ENCODE data around the gene NFKB1.
A peak's percentile ranks its signal among the peaks of the same experiment; 100 is the strongest.

NFKB1 gene

DNA sequence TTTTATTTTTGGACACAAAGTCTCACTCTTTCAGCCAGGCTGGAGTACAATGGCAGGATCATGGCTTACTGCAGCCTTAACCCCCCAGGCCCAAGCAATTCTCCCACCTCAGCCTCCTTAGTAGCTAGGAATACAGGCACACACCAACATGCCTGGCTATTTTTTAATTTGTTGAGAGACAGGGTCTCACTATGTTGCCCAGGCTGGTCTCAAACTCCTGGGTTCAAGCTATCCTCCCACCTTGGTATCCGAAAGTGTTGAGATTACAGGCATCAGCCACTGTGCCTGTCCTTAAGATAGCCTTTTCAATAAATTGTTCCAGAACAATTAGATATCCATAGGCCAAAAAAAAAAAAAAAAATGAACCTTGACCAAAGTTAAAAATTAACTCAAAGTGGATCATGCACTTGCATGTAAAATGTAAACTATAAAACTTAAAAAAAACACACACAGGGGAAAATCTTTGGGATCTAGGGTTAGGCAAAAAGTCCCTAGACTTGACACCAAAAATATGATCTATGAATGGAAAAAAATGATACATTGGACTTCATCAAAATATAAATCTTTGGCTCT lies 28.6 kb upstream of the NFKB1 start:
- Histone ChIP-seq H3K79me2 (ENCODE audit: control insufficient read depth, insufficient read depth, low read length, poor library complexity) (no peaks in the 10 kb centered on the region), H3K18ac (ENCODE audit: low read length) (no peak overlapping the region), H4K8ac (ENCODE audit: low read depth, low read length) (no peak overlapping the region), H3K4me2 (ENCODE audit: low read length) (no peak overlapping the region), H3K4ac (ENCODE audit: low read depth, low read length) (no peak overlapping the region), H4K12ac (ENCODE audit: low read depth, low read length) (no peak overlapping the region), H3K23ac (ENCODE audit: low read length) (no peak overlapping the region), H3K27me3 (ENCODE audit: insufficient read depth, low read length) (no peaks in the 10 kb centered on the region), H3K4me1 (ENCODE audit: control insufficient read depth in 1 of 2, insufficient read depth in 2 of 2, low read length in 2 of 2) (peaks cover 2 to 4% of the 10 kb centered on the region in 2 experiments), H2AK5ac (ENCODE audit: low read length) (no peak overlapping the region), H3K9ac (ENCODE audit: low read length) (no peak overlapping the region), H3K27ac (ENCODE audit: low read depth, low read length) (no peak overlapping the region), H4K91ac (ENCODE audit: low read depth, low read length) (no peak overlapping the region), H3K9me3 (ENCODE audit: insufficient read depth, low read depth, low read length) (peaks cover 2% of the 10 kb centered on the region), H2BK12ac (ENCODE audit: low read length) (no peak overlapping the region), H3K14ac (ENCODE audit: low read length) (no peak overlapping the region), H2AFZ (ENCODE audit: insufficient read depth, low read length, poor library complexity) (no peak overlapping the region), H3K79me1 (ENCODE audit: low read length) (no peaks in the 10 kb centered on the region), H2BK5ac (ENCODE audit: low read depth, low read length, poor library complexity) (no peak overlapping the region), H3K4me3 (ENCODE audit: low read depth, low read length) (no peak overlapping the region), H3K36me3 (ENCODE audit: control insufficient read depth in 1 of 2, insufficient read depth in 2 of 2, low read length in 2 of 2) (no peaks in the 10 kb centered on the region), H2BK120ac (ENCODE audit: insufficient read depth, low read length, poor library complexity) (no peak overlapping the region)
- no CpG with 5 or more reads among the region's 1 CpG for WGBS (ENCODE audit: extremely low coverage, insufficient coverage, insufficient read length)
- DNase-seq: no peak

DNA sequence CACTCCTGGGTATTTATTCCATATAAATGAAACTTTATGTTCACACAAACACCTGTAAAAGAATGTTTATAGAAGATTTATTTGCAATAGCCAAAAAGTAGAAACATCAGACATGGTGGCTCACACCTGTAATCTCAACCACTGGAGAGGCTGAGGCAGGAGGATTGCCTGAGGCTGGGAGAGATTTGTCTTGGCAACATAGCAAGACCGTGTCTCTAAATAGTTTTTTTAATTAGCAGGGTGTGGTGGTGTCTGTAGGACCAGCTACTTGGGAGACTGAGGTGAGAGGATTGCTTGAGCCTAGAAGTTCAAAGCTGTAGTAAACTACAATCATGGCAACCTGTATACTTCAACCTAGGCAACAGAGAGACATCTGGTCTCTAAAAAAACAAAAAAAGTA lies 27.7 kb upstream of the NFKB1 start:
- Histone ChIP-seq H3K4me2 (ENCODE audit: low read length) (no peak overlapping the region), H3K18ac (ENCODE audit: low read length) (no peak overlapping the region), H3K9ac (ENCODE audit: low read length) (no peak overlapping the region), H2AFZ (ENCODE audit: insufficient read depth, low read length, poor library complexity) (no peak overlapping the region), H3K27me3 (ENCODE audit: insufficient read depth, low read length) (no peaks in the 10 kb centered on the region), H2AK5ac (ENCODE audit: low read length) (no peak overlapping the region), H3K27ac (ENCODE audit: low read depth, low read length) (no peak overlapping the region), H4K12ac (ENCODE audit: low read depth, low read length) (no peak overlapping the region), H3K79me1 (ENCODE audit: low read length) (no peaks in the 10 kb centered on the region), H3K23ac (ENCODE audit: low read length) (no peak overlapping the region), H3K36me3 (ENCODE audit: control insufficient read depth in 1 of 2, insufficient read depth in 2 of 2, low read length in 2 of 2) (no peaks in the 10 kb centered on the region), H2BK5ac (ENCODE audit: low read depth, low read length, poor library complexity) (no peak overlapping the region), H3K14ac (ENCODE audit: low read length) (no peak overlapping the region), H3K4me3 (ENCODE audit: low read depth, low read length) (no peak overlapping the region), H3K9me3 (ENCODE audit: insufficient read depth, low read depth, low read length) (peaks cover 9% of the 10 kb centered on the region), H3K4me1 (ENCODE audit: control insufficient read depth in 1 of 2, insufficient read depth in 2 of 2, low read length in 2 of 2) (peaks cover 2 to 4% of the 10 kb centered on the region in 2 experiments), H4K8ac (ENCODE audit: low read depth, low read length) (no peak overlapping the region), H4K91ac (ENCODE audit: low read depth, low read length) (no peak overlapping the region), H3K4ac (ENCODE audit: low read depth, low read length) (no peak overlapping the region), H2BK12ac (ENCODE audit: low read length) (no peak overlapping the region), H2BK120ac (ENCODE audit: insufficient read depth, low read length, poor library complexity) (no peak overlapping the region), H3K79me2 (ENCODE audit: control insufficient read depth, insufficient read depth, low read length, poor library complexity) (no peaks in the 10 kb centered on the region)
- no peak for DNase-seq
- no CpG with 5 or more reads among the region's 1 CpG for WGBS (ENCODE audit: extremely low coverage, insufficient coverage, insufficient read length)

DNA sequence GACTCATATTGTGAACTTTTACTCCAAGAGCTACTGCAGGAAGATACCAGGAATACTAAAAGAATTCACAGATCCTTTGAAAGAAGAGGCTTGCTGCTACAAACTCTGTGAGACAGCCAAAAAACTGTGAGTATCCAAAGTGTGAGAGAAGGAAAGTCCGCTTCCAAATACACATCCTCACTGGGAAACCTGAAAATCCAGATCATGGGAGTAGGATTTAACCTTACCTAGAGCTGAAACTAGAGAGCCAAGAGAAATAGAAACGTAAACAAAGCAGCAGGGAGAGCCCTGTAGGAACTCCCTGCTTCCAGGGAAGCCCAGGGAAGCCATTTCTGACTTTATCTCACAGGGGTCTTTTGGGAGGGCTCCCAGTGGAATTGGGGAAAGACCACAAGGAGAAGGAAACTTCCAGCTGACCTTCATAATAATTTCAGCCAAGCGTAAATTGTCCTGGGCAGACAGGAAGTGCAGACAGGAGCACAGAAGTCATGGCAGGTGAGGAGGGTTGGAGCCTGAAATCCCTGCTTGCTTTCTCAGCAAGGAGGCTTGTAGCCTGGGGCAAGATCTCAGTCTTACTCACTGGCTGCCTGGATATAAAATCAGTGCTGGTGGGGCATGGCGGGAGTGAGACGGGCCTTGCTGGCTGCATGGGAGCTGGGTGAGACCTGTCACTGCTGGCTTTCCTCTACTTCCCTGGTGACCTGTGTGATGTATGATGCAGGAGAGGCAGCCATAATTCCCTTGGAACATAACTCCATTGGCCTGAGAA lies 26.2 kb upstream of the NFKB1 start:
- Histone ChIP-seq H4K12ac (ENCODE audit: low read depth, low read length) (no peak overlapping the region), H2AK5ac (ENCODE audit: low read length) (no peak overlapping the region), H3K14ac (ENCODE audit: low read length) (no peak overlapping the region), H3K4ac (ENCODE audit: low read depth, low read length) (no peak overlapping the region), H2BK5ac (ENCODE audit: low read depth, low read length, poor library complexity) (no peak overlapping the region), H3K9me3 (ENCODE audit: insufficient read depth, low read depth, low read length) (peaks cover 10% of the 10 kb centered on the region), H2BK12ac (ENCODE audit: low read length) (no peak overlapping the region), H3K23ac (ENCODE audit: low read length) (no peak overlapping the region), H2AFZ (ENCODE audit: insufficient read depth, low read length, poor library complexity) (peak overlapping the region; percentile 43), H3K18ac (ENCODE audit: low read length) (no peak overlapping the region), H3K79me2 (ENCODE audit: control insufficient read depth, insufficient read depth, low read length, poor library complexity) (no peaks in the 10 kb centered on the region), H3K27ac (ENCODE audit: low read depth, low read length) (no peak overlapping the region), H3K36me3 (ENCODE audit: control insufficient read depth in 1 of 2, insufficient read depth in 2 of 2, low read length in 2 of 2) (no peaks in the 10 kb centered on the region), H3K27me3 (ENCODE audit: insufficient read depth, low read length) (no peaks in the 10 kb centered on the region), H3K4me2 (ENCODE audit: low read length) (peak overlapping the region; percentile 45), H3K79me1 (ENCODE audit: low read length) (no peaks in the 10 kb centered on the region), H2BK120ac (ENCODE audit: insufficient read depth, low read length, poor library complexity) (no peak overlapping the region), H3K4me1 (ENCODE audit: control insufficient read depth in 1 of 2, insufficient read depth in 2 of 2, low read length in 2 of 2) (peaks cover 2 to 4% of the 10 kb centered on the region in 2 experiments), H4K8ac (ENCODE audit: low read depth, low read length) (no peak overlapping the region), H3K4me3 (ENCODE audit: low read depth, low read length) (no peak overlapping the region), H4K91ac (ENCODE audit: low read depth, low read length) (no peak overlapping the region), H3K9ac (ENCODE audit: low read length) (no peak overlapping the region)
- DNase-seq: peak; percentile 88 to 95
- no CpG with 5 or more reads among the region's 5 CpGs for WGBS (ENCODE audit: extremely low coverage, insufficient coverage, insufficient read length)

DNA sequence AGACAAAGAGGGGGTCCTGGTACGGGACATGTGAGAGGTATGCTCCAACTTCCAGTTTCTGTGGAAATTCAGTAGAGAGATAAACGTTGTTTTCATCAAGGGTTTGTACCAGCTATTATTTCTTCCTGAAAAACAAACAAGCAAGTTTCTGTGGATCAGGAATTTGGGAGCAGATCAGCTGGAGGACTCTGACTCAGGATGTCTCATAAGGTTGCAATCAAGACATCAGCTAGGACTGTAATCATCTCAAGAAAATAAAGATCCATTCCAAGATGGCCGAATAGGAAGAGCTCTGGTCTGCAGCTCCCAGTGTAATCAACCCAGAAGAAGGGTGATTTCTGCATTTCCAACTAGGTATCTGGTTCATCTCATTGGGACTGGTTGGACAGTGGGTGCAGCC lies 23.5 kb upstream of the NFKB1 start:
- no peak overlapping the region for H3K14ac ChIP-seq (ENCODE audit: low read length)
- no peaks in the 10 kb centered on the region for H3K79me2 ChIP-seq (ENCODE audit: control insufficient read depth, insufficient read depth, low read length, poor library complexity)
- H3K27me3 ChIP-seq (ENCODE audit: insufficient read depth, low read length): no peaks in the 10 kb centered on the region
- H2BK12ac ChIP-seq (ENCODE audit: low read length): no peak overlapping the region
- H3K4ac ChIP-seq (ENCODE audit: low read depth, low read length): no peak overlapping the region
- H3K4me1 ChIP-seq (ENCODE audit: control insufficient read depth in 1 of 2, insufficient read depth in 2 of 2, low read length in 2 of 2): peaks cover 2 to 4% of the 10 kb centered on the region in 2 experiments
- H2AK5ac ChIP-seq (ENCODE audit: low read length): no peak overlapping the region
- WGBS (ENCODE audit: extremely low coverage, insufficient coverage, insufficient read length): no CpG with 5 or more reads among the region's 3 CpGs
- H3K9me3 ChIP-seq (ENCODE audit: insufficient read depth, low read depth, low read length): peaks cover 10% of the 10 kb centered on the region
- no peak overlapping the region for H4K12ac ChIP-seq (ENCODE audit: low read depth, low read length)
- H3K23ac ChIP-seq (ENCODE audit: low read length): no peak overlapping the region
- no peak overlapping the region for H3K4me3 ChIP-seq (ENCODE audit: low read depth, low read length)
- H2AFZ ChIP-seq (ENCODE audit: insufficient read depth, low read length, poor library complexity): no peak overlapping the region
- H3K4me2 ChIP-seq (ENCODE audit: low read length): no peak overlapping the region
- H2BK120ac ChIP-seq (ENCODE audit: insufficient read depth, low read length, poor library complexity): no peak overlapping the region
- H3K9ac ChIP-seq (ENCODE audit: low read length): no peak overlapping the region
- no peak overlapping the region for H4K91ac ChIP-seq (ENCODE audit: low read depth, low read length)
- H4K8ac ChIP-seq (ENCODE audit: low read depth, low read length): no peak overlapping the region
- H3K79me1 ChIP-seq (ENCODE audit: low read length): no peaks in the 10 kb centered on the region
- H2BK5ac ChIP-seq (ENCODE audit: low read depth, low read length, poor library complexity): no peak overlapping the region
- H3K18ac ChIP-seq (ENCODE audit: low read length): no peak overlapping the region
- no peak for DNase-seq
- no peak overlapping the region for H3K27ac ChIP-seq (ENCODE audit: low read depth, low read length)
- H3K36me3 ChIP-seq (ENCODE audit: control insufficient read depth in 1 of 2, insufficient read depth in 2 of 2, low read length in 2 of 2): no peaks in the 10 kb centered on the region
